HFF-Myc (cell line): ENCODE measurements around the gene TK2.

Experiments
- DNase-seq: peaks from one replicate; pipeline ENCODE4 v3.0.0-alpha.2; 2011; ENCODE audit warnings: low read depth; ENCODE audit errors: extremely low read depth
- H3K4me3 ChIP-seq: replicated peaks from 2 replicates; pipeline ENCODE4 v1.5.1; 2011; ENCODE audit warnings: low read depth, mild to moderate bottlenecking, control low read depth, low read length
- CTCF ChIP-seq: IDR thresholded peaks from 2 replicates; pipeline ENCODE4 v1.5.1; 2012; ENCODE audit warnings: mild to moderate bottlenecking, low read depth, low read length, control low read depth; ENCODE audit errors: missing control alignments

TK2 gene

GRCh38 chr16:66552286-66553177 lies 2.6 kb upstream of the TK2 start, which contains the start of gene CKLF:
TSS of gene CKLF (plus strand) at chr16:66552576. CDS start at chr16:66552716, 140 bp downstream.
- TF ChIP-seq CTCF: no peak
- peak within 1 kb of the TSS; percentile 53 for H3K4me3 ChIP-seq
- peak; percentile 65 for DNase-seq

- DNase-seq: no peak
- no peak for TF ChIP-seq CTCF
- peak overlapping the region; percentile 53 for H3K4me3 ChIP-seq
Measured at GRCh38 chr16:66551788-66552285, 1.9 kb upstream of the TK2 start.

GRCh38 chr16:66551348-66551759 lies 1.4 kb upstream of the TK2 start:
- H3K4me3 ChIP-seq: no peak overlapping the region
- DNase-seq: peak; percentile 17
- TF ChIP-seq CTCF: no peak

- no peak for DNase-seq
- peak overlapping the region; percentile 62 for H3K4me3 ChIP-seq
- no peak for TF ChIP-seq CTCF
Measured at GRCh38 chr16:66548868-66549267, 1.1 kb downstream of the TK2 start.

GRCh38 chr16:66548068-66548467 lies 1.9 kb downstream of the TK2 start:
- no peak overlapping the region for H3K4me3 ChIP-seq
- DNase-seq: no peak
- TF ChIP-seq CTCF: no peak

GRCh38 chr16:66547101-66547989 lies 2.6 kb downstream of the TK2 start:
- no peak overlapping the region for H3K4me3 ChIP-seq
- DNase-seq: no peak
- no peak for TF ChIP-seq CTCF
